ENCODE data around the gene TMBIM4.

- no peak for TF ChIP-seq CTCF (IDR thresholded peaks at IDR 0.05; ENCODE audit: insufficient read depth, low read length, poor library complexity, severe bottlenecking)
- no peak for TF ChIP-seq EZH2phosphoT487 (conservative IDR thresholded peaks at IDR 0.05; ENCODE audit: low read length)
Observed at GRCh38 chr12:66139328-66139727, 30.5 kb downstream of the TMBIM4 start.
